K562 (cell line): ENCODE data around the gene THAP12. TPM values are rescaled to one million over a fixed set of nuclear protein-coding genes. Genes with fewer than 3 reads are reported as not detected.

Experiments used
- ATF3 ChIP-seq, 2 experiments: fragments of 450-650 bp in 1 of 2; sonication (generic) in 1 of 2; formaldehyde crosslinking in 1 of 2; IDR thresholded peaks in 1 of 2; conservative IDR thresholded peaks in 1 of 2; 2 replicates each; pipeline versions ENCODE4 v1.6.1 to v1.8.1; 2016 to 2023; ENCODE audit warnings: mild to moderate bottlenecking in 2 of 2, moderate library complexity in 2 of 2, inconsistent platforms in 1 of 2, missing genetic modification reagents in 1 of 2
- BDP1 ChIP-seq: IDR thresholded peaks from 3 replicates; pipeline ENCODE4 v1.6.1; 2011; ENCODE audit not compliant: insufficient read length, insufficient read depth
- CBFB ChIP-seq: sonication (generic); formaldehyde crosslinking; IDR thresholded peaks from 2 replicates; pipeline ENCODE4 v1.4.0; 2020; ENCODE audit warnings: mild to moderate bottlenecking, missing genetic modification reagents
- EP300 ChIP-seq: IDR thresholded peaks from 2 replicates; pipeline ENCODE4 v1.6.1; 2012; ENCODE audit warnings: low read length, improper control_type of control experiment
- EWSR1 ChIP-seq: fragments of 450-650 bp; IDR thresholded peaks from 2 replicates; pipeline ENCODE4 v1.6.1; 2018; ENCODE audit warnings: borderline replicate concordance, mild to moderate bottlenecking, low read depth, moderate library complexity; ENCODE audit not compliant: partially characterized antibody
- L3MBTL2 ChIP-seq: fragments of 450-650 bp; IDR thresholded peaks from 2 replicates; pipeline ENCODE4 v1.6.1; 2016; ENCODE audit warnings: mild to moderate bottlenecking, moderate library complexity
- MBD2 ChIP-seq: sonication (generic); IDR thresholded peaks from 2 replicates; pipeline ENCODE4 v1.6.1; 2016; ENCODE audit warnings: low read depth, borderline replicate concordance
- MCM3 ChIP-seq: fragments of 450-650 bp; IDR thresholded peaks from 2 replicates; pipeline ENCODE4 v1.6.1; 2016
- MTA2 ChIP-seq: fragments of 450-650 bp; IDR thresholded peaks from 2 replicates; pipeline ENCODE4 v1.6.1; 2016; ENCODE audit warnings: low read depth
- NFE2L1 ChIP-seq: fragments of 450-650 bp; IDR thresholded peaks from 2 replicates; pipeline ENCODE4 v1.6.1; 2016; ENCODE audit warnings: missing genetic modification characterization, low read depth, mild to moderate bottlenecking, missing compliant biosample characterization, moderate library complexity, borderline replicate concordance
- RB1 ChIP-seq: fragments of 450-650 bp; IDR thresholded peaks from 2 replicates; pipeline ENCODE4 v1.6.1; 2017; ENCODE audit warnings: low read depth, mild to moderate bottlenecking
- SMARCA5 ChIP-seq: fragments of 450-650 bp; IDR thresholded peaks from 2 replicates; pipeline ENCODE4 v1.6.1; 2016
- ZBTB8A ChIP-seq: fragments of 450-650 bp; IDR thresholded peaks from 2 replicates; pipeline ENCODE4 v1.6.1; 2018; ENCODE audit warnings: mild to moderate bottlenecking, moderate library complexity; ENCODE audit not compliant: partially characterized antibody
- ZNF311 ChIP-seq: fragments of 250-450 bp; sonication (Bioruptor Pico); IDR thresholded peaks from 2 replicates; pipeline ENCODE4 v1.4.0; 2020; ENCODE audit warnings: mild to moderate bottlenecking, moderate library complexity
- polyA plus RNA-seq, 8 experiments: library from polyadenylated mRNA; depleted of rRNA in 4 of 8; stranded (reverse) in 5 of 8; unstranded in 3 of 8; fragments of >200 nt; fragmentation: Nextera tagmentation in 2 of 8; fragmentation: Illumina TruSeq in 1 of 8; extraction: Ambion mirVana in 2 of 8; extraction: Trizol in 1 of 8; gene quantifications; 2 replicates each; pipeline versions ENCODE4 v1.2.1 to v1.2.3, GENCODE V29; 2011 to 2014; ENCODE audit warnings: inconsistent platforms in 1 of 8, missing spikeins in 1 of 8
- total RNA-seq, 7 experiments: library from RNA; depleted of rRNA in 6 of 7; stranded (reverse); fragments of >200 nt in 6 of 7; fragmentation: Illumina TruSeq in 2 of 7; extraction: Trizol in 2 of 7; gene quantifications; 2 replicates each; pipeline versions ENCODE4 v1.2.1 to v1.2.3, GENCODE V29; 2011 to 2021; ENCODE audit warnings: low replicate concordance in 1 of 7
- TF ChIP-seq, protein P1 (sequence below): fragments of 450-650 bp; IDR thresholded peaks from 2 replicates; pipeline ENCODE4 v1.6.1; 2016; ENCODE audit warnings: mild to moderate bottlenecking
- TF ChIP-seq, protein P2 (sequence below): fragments of 250-450 bp; sonication (Bioruptor Pico); IDR thresholded peaks from 2 replicates; pipeline ENCODE4 v1.5.0; 2021; ENCODE audit warnings: mild to moderate bottlenecking, borderline replicate concordance

The THAP12 gene
- total and polyA plus RNA-seq, 9 of the 15 experiments (the other 6 are each of a cell fraction or from before 2014, with no cell fraction given) = 28.1 to 103 (median 57.8) TPM

DNA sequence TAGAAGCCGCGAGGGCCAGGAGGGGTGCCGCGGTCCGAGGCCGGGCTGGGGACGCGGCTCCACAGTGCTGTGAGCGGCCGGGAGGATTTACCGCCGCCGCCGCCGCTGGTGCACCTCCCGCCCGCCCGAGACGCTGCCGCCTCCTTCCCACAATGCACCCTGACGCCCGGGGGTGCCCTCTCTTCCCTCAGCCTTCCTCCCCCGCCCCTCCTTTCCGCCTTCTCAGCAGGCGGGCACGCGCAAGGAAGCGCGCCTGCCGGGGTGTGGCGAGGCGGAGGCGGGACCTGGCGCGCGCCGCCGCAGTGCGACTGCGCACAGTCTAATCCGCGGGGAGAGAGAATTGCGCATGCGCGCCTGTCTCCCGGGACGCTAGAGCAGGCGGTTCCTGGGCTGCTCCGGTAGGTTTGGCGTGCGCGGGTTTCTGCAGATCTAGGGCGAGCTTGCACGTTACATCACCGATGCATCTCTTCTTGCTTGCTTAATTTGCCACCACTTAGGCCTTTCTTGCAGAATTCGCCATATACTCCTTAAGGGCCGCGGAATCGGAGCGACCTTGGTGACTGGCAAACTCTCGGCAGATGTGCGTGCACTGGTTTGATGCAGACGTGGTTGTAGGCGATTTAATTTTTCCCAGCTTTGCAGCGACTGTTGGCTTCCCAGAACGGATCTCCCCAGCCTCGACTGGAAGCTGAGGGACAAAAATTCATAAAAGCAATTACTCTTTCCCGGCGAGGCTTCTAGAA lies at the start of gene THAP12, which contains the start of gene GVQW3 (continued):
- TF ChIP-seq EWSR1 (no peak), MCM3 (no peak), BDP1 (no peak), MBD2 (no peak), RB1 (peak; percentile 89), EP300 (0 out of 2 replicates have a peak, but pooled peaks have one; percentile 12), SMARCA5 (no peak), CBFB (CRISPR knock-in tag) (no peak; the same call in 1 of the 2 replicates), ATF3 (IDR thresholded peaks at IDR 0.05) (peak; percentile 54; the same call in 1 of the 2 replicates), ATF3 (CRISPR knock-in tag; conservative IDR thresholded peaks at IDR 0.05) (no peak), ZBTB8A (no peak), L3MBTL2 (peak; percentile 59), NFE2L1 (tag) (no peak), MTA2 (no peak), ZNF311 (CRISPR knock-in tag) (no peak)
- TF ChIP-seq, protein P1, sequence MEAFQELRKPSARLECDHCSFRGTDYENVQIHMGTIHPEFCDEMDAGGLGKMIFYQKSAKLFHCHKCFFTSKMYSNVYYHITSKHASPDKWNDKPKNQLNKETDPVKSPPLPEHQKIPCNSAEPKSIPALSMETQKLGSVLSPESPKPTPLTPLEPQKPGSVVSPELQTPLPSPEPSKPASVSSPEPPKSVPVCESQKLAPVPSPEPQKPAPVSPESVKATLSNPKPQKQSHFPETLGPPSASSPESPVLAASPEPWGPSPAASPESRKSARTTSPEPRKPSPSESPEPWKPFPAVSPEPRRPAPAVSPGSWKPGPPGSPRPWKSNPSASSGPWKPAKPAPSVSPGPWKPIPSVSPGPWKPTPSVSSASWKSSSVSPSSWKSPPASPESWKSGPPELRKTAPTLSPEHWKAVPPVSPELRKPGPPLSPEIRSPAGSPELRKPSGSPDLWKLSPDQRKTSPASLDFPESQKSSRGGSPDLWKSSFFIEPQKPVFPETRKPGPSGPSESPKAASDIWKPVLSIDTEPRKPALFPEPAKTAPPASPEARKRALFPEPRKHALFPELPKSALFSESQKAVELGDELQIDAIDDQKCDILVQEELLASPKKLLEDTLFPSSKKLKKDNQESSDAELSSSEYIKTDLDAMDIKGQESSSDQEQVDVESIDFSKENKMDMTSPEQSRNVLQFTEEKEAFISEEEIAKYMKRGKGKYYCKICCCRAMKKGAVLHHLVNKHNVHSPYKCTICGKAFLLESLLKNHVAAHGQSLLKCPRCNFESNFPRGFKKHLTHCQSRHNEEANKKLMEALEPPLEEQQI = no peak
- TF ChIP-seq, protein P2, sequence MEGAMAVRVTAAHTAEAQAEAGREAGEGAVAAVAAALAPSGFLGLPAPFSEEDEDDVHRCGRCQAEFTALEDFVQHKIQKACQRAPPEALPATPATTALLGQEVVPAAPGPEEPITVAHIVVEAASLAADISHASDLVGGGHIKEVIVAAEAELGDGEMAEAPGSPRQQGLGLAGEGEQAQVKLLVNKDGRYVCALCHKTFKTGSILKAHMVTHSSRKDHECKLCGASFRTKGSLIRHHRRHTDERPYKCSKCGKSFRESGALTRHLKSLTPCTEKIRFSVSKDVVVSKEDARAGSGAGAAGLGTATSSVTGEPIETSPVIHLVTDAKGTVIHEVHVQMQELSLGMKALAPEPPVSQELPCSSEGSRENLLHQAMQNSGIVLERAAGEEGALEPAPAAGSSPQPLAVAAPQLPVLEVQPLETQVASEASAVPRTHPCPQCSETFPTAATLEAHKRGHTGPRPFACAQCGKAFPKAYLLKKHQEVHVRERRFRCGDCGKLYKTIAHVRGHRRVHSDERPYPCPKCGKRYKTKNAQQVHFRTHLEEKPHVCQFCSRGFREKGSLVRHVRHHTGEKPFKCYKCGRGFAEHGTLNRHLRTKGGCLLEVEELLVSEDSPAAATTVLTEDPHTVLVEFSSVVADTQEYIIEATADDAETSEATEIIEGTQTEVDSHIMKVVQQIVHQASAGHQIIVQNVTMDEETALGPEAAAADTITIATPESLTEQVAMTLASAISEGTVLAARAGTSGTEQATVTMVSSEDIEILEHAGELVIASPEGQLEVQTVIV = no peak
